Measurements from ENCODE around the gene CACUL1.

- TF ChIP-seq CTCF (IDR thresholded peaks at IDR 0.05) (no peak), POLR2AphosphoS5 (IDR thresholded peaks at IDR 0.05) (no peak)
These were observed 19.5 kb downstream of the CACUL1 start for GRCh38 chr10:118735294-118735693.
